ENCODE measurements around the gene SRSF7.

- TF ChIP-seq POLR2A (IDR thresholded peaks at IDR 0.05; ENCODE audit: low read depth, low read length) (no peak), POLR2AphosphoS5 (IDR thresholded peaks at IDR 0.05; ENCODE audit: low read depth, low read length) (no peak)
Measured at GRCh38 chr2:38793511-38793910, 42.4 kb upstream of the SRSF7 start.

Measured in GM12892 (cell line).